ENCODE data around the gene ESPL1. TPM values are rescaled to one million over a fixed set of nuclear protein-coding genes. Genes with fewer than 3 reads are reported as not detected.

ESPL1 gene
- total and polyA plus RNA-seq, 2 of the 8 experiments (the other 6 are each of a cell fraction or from before 2014, with no cell fraction given), result 31.8 to 52.7 TPM

- TF ChIP-seq RNF2 (IDR thresholded peaks at IDR 0.05; ENCODE audit: borderline replicate concordance, low read depth, low read length, missing control alignments, poor library complexity, severe bottlenecking) (no peak), CBX8 (IDR thresholded peaks at IDR 0.05; ENCODE audit: borderline replicate concordance, low read depth, low read length) (no peak), SP1 (IDR thresholded peaks at IDR 0.05; ENCODE audit: low read depth, low read length) (no peak), BCL11A (IDR thresholded peaks at IDR 0.05; ENCODE audit: low read depth in 2 of 2, low read length in 2 of 2) (no peak), YY1 (IDR thresholded peaks at IDR 0.05; ENCODE audit: low read depth, low read length) (no peak), POU5F1 (IDR thresholded peaks at IDR 0.05; ENCODE audit: low read depth, low read length) (no peak), EGR1 (IDR thresholded peaks at IDR 0.05; ENCODE audit: borderline replicate concordance, low read depth, low read length) (no peak), RAD21 (IDR thresholded peaks at IDR 0.05 in 1 of 2, conservative IDR thresholded peaks at IDR 0.05 in 1 of 2; ENCODE audit: low read depth in 2 of 2, low read length in 2 of 2) (no peak)
These were observed 11.9 kb downstream of the ESPL1 start (continued) for GRCh38 chr12:53279888-53280498.
